HL-60 (cell line): ENCODE measurements around the gene DLK1.

ENCODE experiments used
- DNase-seq, 2 experiments: peaks; one replicate each; pipeline ENCODE4 v3.0.0-alpha.2; 2010 to 2020; ENCODE audit warnings: low read depth in 1 of 2, low spot score in 1 of 2
- H3K27ac ChIP-seq: fragments of 250-450 bp; sonication (Bioruptor Pico); replicated peaks from 2 replicates; pipeline ENCODE4 v1.5.1; 2020; ENCODE audit warnings: mild to moderate bottlenecking, moderate library complexity
- H3K27me3 ChIP-seq: fragments of 250-450 bp; sonication (Bioruptor Pico); 2 replicates; pipeline ENCODE4 v1.5.1; 2021; ENCODE audit warnings: mild to moderate bottlenecking, moderate library complexity; ENCODE audit not compliant: insufficient read depth, poor library complexity, severe bottlenecking
- H3K4me3 ChIP-seq: replicated peaks from 2 replicates; pipeline ENCODE4 v1.5.1; 2011; ENCODE audit warnings: mild to moderate bottlenecking, control low read depth, low read length; ENCODE audit not compliant: insufficient read depth
- GABPA ChIP-seq: IDR thresholded peaks from 2 replicates; pipeline ENCODE4 v1.6.1; 2012; ENCODE audit warnings: low read depth
- POLR2AphosphoS5 ChIP-seq: IDR thresholded peaks from 2 replicates; pipeline ENCODE4 v1.6.1; 2012; ENCODE audit warnings: low read depth
- SPI1 ChIP-seq: IDR thresholded peaks from 2 replicates; pipeline ENCODE4 v1.6.1; 2012; ENCODE audit warnings: low read depth, mild to moderate bottlenecking, borderline replicate concordance
- TF ChIP-seq, protein P1 (sequence below): IDR thresholded peaks from 2 replicates; pipeline ENCODE4 v1.6.1; 2012; ENCODE audit warnings: low read depth; ENCODE audit not compliant: insufficient replicate concordance
- TF ChIP-seq, protein P2 (sequence below): IDR thresholded peaks from one replicate; pipeline ENCODE4 v1.5.1; 2011; ENCODE audit warnings: low read length, control low read depth, inconsistent platforms; ENCODE audit not compliant: insufficient read depth

DLK1 gene

DNA sequence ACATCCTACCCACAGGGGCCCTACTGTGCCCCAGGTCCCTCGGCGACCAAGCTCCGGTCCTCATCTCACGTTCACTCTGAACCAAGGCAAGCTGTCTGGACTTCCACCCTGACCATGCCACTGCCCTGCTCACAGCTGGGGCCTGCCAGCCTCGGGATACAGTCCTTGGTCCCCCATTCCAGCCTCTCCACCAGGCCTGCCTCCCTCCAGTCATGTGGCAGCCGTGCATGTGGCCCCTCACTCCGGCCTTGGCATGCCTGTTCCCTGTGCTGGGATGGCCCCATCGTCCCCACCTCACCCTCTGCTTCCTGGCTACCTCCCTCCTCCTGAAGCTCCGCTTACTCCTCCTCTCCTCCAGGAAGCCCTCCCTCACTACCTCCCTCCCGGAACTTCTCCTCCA lies 38.6 kb upstream of the DLK1 start:
- no peaks in the 10 kb centered on the region for H3K27me3 ChIP-seq
- no peak for TF ChIP-seq GABPA
- TF ChIP-seq, protein P1, sequence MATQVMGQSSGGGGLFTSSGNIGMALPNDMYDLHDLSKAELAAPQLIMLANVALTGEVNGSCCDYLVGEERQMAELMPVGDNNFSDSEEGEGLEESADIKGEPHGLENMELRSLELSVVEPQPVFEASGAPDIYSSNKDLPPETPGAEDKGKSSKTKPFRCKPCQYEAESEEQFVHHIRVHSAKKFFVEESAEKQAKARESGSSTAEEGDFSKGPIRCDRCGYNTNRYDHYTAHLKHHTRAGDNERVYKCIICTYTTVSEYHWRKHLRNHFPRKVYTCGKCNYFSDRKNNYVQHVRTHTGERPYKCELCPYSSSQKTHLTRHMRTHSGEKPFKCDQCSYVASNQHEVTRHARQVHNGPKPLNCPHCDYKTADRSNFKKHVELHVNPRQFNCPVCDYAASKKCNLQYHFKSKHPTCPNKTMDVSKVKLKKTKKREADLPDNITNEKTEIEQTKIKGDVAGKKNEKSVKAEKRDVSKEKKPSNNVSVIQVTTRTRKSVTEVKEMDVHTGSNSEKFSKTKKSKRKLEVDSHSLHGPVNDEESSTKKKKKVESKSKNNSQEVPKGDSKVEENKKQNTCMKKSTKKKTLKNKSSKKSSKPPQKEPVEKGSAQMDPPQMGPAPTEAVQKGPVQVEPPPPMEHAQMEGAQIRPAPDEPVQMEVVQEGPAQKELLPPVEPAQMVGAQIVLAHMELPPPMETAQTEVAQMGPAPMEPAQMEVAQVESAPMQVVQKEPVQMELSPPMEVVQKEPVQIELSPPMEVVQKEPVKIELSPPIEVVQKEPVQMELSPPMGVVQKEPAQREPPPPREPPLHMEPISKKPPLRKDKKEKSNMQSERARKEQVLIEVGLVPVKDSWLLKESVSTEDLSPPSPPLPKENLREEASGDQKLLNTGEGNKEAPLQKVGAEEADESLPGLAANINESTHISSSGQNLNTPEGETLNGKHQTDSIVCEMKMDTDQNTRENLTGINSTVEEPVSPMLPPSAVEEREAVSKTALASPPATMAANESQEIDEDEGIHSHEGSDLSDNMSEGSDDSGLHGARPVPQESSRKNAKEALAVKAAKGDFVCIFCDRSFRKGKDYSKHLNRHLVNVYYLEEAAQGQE = no peak
- TF ChIP-seq, protein P2, sequence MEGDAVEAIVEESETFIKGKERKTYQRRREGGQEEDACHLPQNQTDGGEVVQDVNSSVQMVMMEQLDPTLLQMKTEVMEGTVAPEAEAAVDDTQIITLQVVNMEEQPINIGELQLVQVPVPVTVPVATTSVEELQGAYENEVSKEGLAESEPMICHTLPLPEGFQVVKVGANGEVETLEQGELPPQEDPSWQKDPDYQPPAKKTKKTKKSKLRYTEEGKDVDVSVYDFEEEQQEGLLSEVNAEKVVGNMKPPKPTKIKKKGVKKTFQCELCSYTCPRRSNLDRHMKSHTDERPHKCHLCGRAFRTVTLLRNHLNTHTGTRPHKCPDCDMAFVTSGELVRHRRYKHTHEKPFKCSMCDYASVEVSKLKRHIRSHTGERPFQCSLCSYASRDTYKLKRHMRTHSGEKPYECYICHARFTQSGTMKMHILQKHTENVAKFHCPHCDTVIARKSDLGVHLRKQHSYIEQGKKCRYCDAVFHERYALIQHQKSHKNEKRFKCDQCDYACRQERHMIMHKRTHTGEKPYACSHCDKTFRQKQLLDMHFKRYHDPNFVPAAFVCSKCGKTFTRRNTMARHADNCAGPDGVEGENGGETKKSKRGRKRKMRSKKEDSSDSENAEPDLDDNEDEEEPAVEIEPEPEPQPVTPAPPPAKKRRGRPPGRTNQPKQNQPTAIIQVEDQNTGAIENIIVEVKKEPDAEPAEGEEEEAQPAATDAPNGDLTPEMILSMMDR = no peak
- TF ChIP-seq SPI1 = no peak
- no peak for TF ChIP-seq POLR2AphosphoS5
- DNase-seq = no peak
- H3K27ac ChIP-seq = no peak overlapping the region
- H3K4me3 ChIP-seq = no peak overlapping the region

DNA sequence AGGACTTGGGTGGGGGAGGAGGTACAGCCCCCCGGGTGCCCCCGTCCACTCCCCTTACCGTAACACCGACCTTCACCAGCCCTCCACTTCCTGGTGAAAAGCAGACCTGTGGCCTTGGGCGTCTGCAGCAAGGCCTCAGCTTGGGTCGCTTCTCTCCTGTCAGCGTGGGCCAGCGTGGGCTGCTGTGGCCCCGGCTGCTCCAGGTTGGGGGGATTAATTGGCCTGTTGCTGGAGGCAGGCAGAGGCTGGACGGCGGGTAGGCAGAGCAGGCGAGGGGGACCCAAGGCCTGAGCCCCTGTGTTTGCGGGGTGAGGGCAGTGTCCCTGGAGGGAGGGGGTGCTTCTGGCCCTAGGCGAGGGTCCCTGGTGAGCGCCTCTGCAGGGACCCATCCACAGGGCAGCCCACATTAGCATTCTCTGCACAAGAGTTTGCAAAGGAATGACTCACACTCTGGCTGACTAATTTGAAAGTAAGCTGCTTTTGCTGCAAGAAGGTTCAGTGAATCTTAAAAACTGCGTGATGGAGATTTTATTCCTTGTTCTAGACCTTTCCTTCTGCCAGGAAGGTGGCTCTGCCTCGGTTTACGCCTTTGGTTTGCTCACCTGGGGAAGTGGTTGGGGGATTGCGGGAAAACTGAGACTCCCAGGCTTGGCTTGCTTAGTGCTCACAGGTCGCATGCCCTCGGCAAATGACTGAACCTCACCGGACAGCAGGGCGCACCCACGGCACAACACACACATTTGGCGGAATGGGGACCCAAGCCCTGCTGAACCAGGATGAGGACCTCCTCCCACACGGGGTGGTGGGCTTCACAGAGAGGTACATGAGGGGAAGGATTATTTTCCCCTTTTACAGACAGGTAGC lies 37.9 kb upstream of the DLK1 start:
- Histone ChIP-seq H3K4me3 (no peak overlapping the region), H3K27me3 (no peaks in the 10 kb centered on the region), H3K27ac (no peak overlapping the region)
- TF ChIP-seq, protein P2 = no peak
- TF ChIP-seq POLR2AphosphoS5 = no peak
- TF ChIP-seq, protein P1 = no peak
- no peak for TF ChIP-seq GABPA
- no peak for TF ChIP-seq SPI1
- DNase-seq = no peak

DNA sequence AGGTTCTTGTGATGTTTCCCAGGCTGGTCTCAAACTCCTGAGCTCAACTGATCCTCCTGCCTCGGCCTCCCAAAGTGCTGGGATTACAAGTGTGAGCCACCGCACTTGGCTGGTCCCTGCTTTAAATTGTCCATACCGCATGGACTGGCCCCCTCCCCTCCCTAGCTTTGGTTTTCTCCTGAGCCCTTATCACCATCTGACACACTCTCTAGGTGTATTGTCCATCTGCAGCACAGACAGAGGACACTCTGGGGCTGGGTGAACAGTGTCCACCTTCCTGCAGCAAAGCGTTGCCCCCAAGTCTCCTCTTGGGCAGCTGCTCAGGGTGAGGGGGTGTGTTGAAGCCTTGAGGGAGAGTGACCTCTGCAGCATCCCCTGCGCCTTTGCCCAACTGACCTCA lies 36.0 kb upstream of the DLK1 start:
- TF ChIP-seq, protein P1 = no peak
- TF ChIP-seq GABPA (no peak), SPI1 (no peak), POLR2AphosphoS5 (no peak)
- TF ChIP-seq, protein P2 = no peak
- H3K27me3 ChIP-seq = no peaks in the 10 kb centered on the region
- H3K4me3 ChIP-seq = no peak overlapping the region
- H3K27ac ChIP-seq = no peak overlapping the region
- no peak for DNase-seq
